C1 segment of cervical spinal cord (tissue), 14 donors: ENCODE measurements around the gene NPC2.

Experiments used
- DNase-seq, 14 donors: peaks; one replicate each; lab custom pipeline; 2025; lab: John Stamatoyannopoulos, UW

Gene NPC2

GRCh38 chr14:74503291-74503937, 10.3 kb upstream of the NPC2 start:
- no peak for DNase-seq

- DNase-seq = no peak
Measured at GRCh38 chr14:74502236-74503019, 9.3 kb upstream of the NPC2 start.

GRCh38 chr14:74501691-74502090, 8.6 kb upstream of the NPC2 start:
- no peak for DNase-seq

- peak in 8 of 14 donors; percentile 12 to 57 (median 34) for DNase-seq
Measured at GRCh38 chr14:74501135-74501614, 8.1 kb upstream of the NPC2 start.

- peak in 1 of 14 donors; percentile 57 for DNase-seq
Measured at GRCh38 chr14:74500417-74501134, 7.5 kb upstream of the NPC2 start.

GRCh38 chr14:74495356-74495755, 2.3 kb upstream of the NPC2 start:
- no peak for DNase-seq

GRCh38 chr14:74493343-74494261, 497 bp upstream of the NPC2 start, which contains the start of gene ISCA2:
Gene ISCA2, plus strand, starts transcription at chr14:74493765. Its CDS starts 10 bp downstream, at chr14:74493775.
- DNase-seq = peak; percentile 93 to 100 (median 98)

GRCh38 chr14:74491956-74492775, 939 bp downstream of the NPC2 start:
- DNase-seq = peak in 2 of 14 donors; percentile 26 to 41

GRCh38 chr14:74490486-74490885, 2.6 kb downstream of the NPC2 start:
- DNase-seq = no peak

- no peak for DNase-seq
Measured at GRCh38 chr14:74488786-74489397, 4.2 kb downstream of the NPC2 start.

GRCh38 chr14:74486164-74486563, 6.9 kb downstream of the NPC2 start:
- no peak for DNase-seq

- no peak for DNase-seq
Measured at GRCh38 chr14:74483321-74483720, 9.8 kb downstream of the NPC2 start.

GRCh38 chr14:74482571-74482970, 10.5 kb downstream of the NPC2 start:
- DNase-seq = no peak

- DNase-seq = no peak
Measured at GRCh38 chr14:74480046-74480445, 13.1 kb downstream of the NPC2 start.

- DNase-seq = peak in 1 of 14 donors; percentile 12
Measured at GRCh38 chr14:74478996-74479635, 14.0 kb downstream of the NPC2 start.

GRCh38 chr14:74476607-74477006, 16.5 kb downstream of the NPC2 start:
- DNase-seq = peak in 1 of 14 donors; percentile 20

GRCh38 chr14:74476107-74476506, 17.0 kb downstream of the NPC2 start:
- DNase-seq = peak in 1 of 14 donors; percentile 74

- no peak for DNase-seq
Measured at GRCh38 chr14:74475678-74476077, 17.4 kb downstream of the NPC2 start.

- no peak for DNase-seq
Measured at GRCh38 chr14:74474376-74474775, 18.7 kb downstream of the NPC2 start.
